HPDE6-E6E7 (cell line): ENCODE measurements around the gene VPS26C.
"Not testable (repeated sequence)": the region's sequence is repeated elsewhere in the genome, so short reads cannot be mapped to it uniquely, and the experiment has no call there.

Experiments
- DNase-seq: peaks from one replicate; pipeline ENCODE4 v3.0.0; 2011; ENCODE audit warnings: missing footprints; ENCODE audit errors: extremely low spot score

VPS26C gene

DNA sequence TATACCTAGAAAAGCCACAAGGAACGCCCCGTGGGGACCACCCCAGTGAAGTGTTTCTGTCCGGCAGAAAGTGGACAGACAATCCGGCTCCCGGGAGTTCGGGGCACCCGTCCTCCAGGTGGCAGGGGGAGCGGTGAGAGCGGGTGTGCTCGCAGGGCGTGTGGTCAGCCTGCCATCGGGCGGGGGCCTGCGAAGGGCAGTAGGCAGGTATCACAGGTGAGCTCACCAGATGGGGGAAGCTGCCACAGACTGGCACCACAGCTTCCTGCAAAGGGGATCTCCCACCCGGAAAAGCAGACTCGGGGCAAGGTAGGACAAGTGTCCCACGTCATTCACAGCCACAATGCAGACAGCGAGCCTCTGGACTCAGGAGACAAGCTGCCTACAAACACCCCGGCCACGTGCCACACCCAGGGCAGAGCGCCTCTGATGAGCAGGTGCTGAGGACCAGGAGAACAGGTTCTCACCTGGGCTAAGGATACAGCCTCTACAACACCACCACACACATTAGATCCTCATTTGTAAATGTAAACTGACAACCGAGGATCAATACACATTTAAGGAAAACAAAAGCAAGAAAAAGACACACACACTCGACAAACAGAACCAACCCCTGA, 36.4 kb downstream of the VPS26C start:
- no peak for DNase-seq

DNA sequence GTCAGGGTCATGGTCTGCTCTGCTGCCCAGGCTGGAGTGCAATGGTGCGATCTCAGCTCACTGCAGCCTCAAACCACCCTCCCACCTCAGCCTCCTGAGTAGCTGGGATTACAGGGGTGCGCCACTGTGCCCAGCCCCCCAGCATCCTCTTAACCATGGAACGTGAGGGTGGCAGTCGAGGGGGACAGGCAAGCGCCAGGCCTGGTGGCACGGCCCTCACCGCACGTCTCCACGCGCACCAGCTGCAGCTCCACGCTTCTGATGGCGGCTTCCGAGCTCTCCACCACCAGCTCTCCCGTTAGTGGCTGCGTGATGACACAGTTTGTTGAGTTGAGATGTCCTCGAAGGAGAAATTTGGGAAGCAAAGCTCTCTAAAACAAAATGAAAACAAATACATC, 39.1 kb downstream of the VPS26C start:
- DNase-seq: no peak

DNA sequence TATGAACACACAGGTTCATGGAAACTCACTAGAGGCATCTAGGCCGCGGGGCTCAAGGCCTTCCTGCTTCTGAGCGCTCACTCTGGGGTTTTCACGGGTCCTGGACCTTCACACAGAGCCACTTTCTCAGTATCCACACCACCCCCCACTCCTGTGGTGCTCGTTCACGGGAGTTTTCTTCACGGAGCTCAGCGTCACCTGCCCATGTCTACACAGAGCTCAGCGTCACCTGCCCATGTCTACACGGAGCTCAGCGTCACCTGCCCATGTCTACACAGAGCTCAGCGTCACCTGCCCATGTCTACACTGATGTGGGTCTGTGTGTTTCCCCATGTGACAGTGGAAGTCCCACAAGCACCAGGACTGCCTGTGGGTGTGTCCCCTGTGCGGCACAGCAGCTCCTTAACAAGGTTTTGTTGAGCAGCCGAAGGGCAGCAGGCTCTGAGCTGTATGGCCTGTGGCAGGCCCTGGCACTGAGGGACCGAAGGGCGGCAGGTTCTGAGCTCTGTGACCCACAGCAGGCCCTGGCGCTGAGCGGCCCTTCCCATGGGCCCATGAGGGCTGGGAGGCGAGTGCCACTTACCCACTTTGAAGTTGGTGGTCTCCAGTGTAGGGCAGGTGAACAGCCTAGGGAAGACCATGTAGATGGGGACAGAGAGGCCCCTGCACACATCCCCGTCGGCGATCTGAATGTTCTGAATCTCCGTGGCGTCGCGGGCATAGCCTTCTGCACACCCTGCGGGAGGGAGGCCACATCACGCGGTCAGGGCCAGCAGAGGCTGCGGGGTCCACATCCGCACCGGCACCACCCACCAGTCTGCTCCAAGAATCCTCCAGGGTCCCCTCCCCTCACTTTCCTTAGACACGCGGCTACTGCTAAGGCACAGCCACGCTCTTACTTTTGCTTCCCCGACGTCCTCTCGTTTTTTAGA, 39.8 kb downstream of the VPS26C start:
- DNase-seq: no peak

DNA sequence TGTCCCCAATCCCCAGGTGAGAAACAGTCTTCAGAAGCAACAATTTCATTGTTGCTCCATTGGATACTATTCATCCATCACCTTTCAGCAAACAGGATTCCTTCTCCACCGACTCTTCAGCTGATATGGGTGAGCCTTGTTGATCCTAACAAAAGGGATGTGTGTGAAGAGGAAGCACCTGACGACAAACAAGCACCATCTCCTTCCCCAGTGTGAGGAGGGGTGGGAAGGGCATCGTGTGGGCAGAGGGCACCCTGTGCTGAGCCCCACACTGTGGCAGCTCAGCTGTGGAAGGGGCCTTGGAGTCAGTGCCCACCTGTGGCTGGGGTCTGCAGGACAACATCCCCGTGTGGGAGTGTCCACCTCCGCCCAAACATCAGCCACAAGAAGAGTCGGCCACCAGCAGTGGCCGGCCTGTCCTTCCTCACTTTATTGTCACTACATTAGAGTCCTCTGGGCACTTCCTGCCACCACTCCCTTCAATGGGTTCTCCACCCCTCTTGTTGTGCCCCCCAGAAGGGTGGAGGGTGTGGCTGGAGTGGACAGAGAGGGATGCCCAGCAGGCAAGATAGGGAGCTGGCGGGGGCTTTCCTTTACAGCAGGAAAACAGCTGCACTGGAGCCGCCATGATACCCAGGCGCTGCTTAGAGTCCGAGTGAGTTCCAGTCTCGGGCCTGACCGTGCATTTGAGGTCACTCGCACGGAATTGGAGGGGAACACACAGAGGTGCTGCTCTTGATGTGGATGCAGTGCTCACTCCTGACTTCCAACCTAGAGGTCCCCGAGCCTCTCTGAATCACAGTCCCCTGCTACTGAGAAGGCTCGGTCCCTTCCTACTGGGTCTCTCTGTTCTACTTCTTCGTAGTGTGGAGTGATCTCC, 40.9 kb downstream of the VPS26C start:
- no peak for DNase-seq

DNA sequence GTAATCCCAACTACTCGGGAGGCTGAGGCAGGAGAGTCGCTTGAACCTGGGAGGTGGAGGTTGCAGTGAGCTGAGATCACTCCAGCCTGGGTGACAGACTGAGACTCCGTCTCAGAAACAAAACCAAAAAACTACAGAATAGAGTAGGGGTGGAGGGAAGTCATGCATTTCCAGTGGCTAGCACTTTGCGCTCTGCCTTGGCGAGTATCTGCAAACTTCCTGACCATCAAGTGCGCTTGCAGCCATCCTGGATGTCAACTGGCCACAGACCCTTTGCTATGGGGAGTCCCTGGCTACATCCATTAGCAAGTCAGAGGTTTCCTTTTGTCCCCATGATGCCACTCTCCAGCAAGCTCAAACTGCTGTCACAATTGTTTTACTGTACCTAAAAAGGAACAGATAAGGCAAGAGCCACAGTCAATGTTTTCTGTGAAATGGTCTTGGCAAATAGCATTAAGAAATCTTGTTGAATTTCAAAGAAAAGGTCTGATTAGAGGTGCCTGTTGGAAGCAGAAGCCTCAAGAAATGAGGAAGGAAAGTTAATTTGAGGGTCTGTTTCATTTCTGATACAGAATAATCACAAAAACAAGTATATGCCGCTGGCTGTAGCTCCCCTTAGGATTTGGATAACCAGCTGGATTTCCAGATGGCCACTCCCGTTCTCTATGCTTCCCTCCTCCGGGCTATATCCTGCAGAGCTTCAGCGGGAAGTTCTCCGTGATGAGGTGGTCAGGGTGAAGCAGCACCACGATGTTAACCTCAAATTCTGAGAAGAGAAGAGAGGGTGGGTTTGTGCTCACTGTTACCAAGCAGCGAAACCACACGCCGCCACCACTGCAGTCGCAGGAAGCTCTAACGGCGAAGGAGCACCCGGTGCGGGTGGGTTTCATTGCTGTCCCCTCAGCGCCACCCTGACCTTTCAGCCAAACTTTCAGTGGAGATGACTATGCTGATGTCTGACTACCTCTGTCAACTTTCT, 42.0 kb downstream of the VPS26C start:
- DNase-seq: no peak

DNA sequence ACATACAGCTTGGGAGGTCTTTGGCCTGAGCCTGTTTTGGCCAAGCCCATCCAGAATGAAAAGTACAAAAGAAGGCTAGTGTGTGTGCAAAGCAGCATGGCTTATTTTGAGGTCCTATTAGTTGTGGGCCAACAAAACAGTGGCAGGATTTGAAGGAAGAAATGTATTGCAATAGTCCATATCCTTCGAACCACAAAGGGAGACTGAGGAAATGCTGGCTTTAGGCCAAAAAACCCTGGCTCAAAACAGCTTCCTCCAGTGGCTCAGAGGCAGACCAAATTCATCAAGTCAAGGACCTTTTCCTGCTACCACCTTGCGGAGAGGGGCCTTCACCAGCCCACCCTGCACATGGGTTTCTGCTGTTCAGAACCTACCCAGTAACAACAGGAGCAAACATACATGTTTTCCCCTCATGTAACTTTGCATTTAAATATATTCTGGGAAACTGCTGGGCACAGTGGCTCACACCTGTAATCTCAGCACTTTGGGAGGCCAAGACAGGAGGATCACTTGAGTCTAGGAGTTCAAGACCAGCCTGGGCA, 43.3 kb downstream of the VPS26C start:
- no peak for DNase-seq

DNA sequence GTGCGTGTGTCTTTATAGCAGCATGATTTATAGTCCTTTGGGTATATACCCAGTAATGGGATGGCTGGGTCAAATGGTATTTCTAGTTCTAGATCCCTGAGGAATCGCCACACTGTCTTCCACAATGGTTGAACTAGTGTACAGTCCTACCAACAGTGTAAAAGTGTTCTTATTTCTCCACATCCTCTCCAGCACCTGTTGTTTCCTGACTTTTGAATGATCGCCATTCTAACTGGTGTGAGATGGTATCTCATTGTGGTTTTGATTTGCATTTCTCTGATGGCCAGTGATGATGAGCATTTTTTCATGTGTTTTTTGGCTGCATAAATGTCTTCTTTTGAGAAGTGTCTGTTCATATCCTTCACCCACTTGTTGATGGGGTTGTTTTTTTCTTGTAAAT, 44.9 kb downstream of the VPS26C start:
- not testable (repeated sequence) for DNase-seq

DNA sequence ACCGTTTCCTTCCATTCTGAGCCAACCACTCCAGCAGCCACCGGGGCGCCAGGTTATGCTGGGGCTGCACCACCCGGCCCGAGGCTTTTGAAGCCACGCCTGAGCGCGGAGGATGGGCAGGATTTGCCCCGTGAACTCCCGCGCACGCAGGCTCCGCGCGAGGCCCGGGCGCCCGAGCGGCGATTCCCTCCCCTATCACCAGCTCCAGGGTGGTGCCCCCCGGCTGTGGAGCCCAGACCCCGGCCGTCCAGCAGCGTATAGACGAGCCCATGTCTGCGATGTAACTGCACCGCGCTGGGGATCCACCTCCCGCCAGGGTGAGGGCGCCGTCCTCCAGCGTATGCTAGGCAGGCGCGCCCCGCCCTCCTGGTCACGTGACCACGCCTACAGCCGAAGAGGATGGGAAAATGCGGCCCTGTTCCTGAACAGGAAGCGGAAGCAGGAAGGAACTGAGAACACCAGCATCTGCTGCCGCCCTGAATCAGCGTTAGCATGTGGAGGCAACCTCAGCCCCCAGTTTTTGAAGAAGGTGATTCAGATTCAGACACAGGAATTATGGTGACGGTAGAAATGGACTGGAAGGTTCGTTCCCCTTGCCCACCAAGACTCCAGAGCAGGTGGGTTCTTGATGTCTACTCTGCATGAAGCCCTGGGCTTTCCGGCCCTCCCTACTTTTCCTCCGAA, 46.0 kb downstream of the VPS26C start:
- DNase-seq: peak; percentile 93

DNA sequence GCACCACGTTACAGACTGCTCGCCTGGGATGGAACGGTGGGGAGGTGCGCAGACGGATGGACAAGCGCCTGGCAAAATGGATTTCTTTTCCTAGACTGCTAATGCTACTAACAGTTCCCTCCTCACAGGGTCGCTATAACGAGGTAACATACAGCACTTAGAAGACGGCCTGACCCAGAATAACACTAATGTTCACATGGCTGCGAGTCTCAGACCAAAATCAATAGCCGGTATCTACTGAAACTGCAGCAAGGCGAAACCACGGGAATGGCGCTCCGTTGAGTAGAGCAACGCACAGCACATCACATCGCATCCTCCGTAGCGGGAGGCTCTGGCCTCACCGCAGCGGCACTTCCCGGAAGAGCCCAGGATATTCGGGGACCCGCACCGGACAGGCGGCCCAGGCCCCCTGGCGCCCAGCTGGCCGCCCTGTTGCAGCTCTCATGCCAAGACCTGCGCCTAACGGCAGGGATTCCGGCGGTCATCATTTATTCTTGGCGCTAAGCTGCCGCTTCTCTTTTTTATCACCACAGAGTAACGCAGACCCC, 46.6 kb downstream of the VPS26C start:
- DNase-seq: peak; percentile 22

DNA sequence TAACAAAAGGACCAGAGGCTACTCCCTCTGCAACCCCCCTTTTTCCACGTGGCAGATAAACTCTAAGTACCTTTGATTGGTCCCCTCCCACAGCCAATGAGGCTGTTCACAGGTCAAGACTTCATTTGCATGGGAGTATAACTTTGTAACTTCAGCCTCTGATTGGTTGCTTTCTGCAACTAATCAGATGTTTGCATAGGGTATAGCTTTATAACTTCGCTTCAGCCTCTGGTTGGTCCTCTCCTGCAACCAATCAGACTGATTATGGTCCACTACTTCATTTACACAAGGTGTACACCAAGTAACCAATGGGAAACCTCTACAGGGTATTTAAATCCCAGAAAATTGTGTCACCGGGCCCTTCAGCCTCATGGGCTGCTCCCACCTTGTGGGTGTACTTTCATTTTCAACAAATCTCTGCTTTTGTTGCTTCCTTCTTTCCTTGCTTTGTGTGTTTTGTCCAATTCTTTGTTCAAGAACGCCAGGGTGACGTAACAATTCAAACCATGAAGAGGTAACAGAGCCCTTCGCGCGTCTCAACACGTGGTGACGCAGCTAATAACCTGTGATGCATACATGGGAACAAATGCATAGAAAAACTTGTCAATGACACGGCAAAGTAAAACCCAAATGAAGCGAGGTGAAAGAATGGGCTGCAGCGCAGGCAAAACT, 47.2 kb downstream of the VPS26C start:
- no peak for DNase-seq

DNA sequence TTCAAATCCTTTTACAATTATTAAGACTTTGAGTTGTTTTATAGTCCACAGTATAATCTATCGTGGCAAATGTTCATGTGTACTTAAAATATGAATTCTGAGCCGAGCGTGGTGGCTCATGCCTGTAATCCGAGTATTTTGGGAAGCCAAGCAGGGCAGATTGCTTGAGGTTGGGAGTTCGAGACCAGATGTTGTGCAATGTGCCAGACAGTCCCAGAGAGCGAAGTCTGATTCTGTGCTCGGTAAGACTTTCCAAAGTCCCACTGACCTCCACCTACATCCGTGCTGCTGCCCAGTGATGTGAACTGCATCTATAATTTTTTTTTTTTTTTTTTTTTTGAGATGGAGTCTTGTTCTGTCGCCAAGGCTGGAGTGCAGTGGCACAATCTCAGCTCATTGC, 52.2 kb downstream of the VPS26C start:
- no peak for DNase-seq

DNA sequence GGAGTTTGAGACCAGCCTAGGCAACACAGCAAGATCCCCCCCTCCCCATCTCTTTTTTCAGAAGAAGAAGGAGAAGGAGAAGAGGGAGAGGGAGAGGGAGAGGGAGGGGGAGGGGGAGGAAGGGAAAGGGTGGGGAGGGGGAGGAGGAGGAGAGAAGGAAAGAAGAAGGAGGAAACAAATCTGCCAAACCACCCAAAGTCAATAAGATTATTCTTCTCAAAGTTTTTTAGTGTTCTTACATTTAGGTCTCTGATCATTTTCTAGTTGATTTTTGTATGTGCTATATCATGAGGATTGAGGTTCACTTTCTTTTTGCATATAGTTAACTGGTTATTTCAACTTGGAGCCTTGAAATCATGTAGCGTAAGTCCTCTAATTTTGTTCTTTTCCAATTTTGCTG, 56.3 kb downstream of the VPS26C start:
- no peak for DNase-seq

DNA sequence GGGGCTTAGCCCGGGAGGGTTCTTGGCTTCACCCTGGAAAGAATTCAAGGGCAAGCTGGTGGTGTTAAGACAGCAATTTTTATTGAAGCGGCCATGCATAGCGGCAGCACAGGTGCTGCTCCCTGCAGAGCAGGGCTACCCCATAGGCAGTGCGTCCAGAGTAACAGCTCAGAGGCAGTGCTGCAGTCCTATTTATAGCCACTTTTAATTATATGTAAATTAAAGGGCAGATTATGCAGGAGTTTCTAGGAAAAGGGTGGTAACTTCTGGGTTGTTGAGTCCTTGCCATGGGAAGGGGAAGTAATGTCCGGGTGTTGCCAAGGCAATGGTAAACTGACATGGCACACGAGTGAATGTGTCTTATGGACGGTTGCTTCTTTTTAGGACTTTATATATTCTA, 57.0 kb downstream of the VPS26C start:
- no peak for DNase-seq

DNA sequence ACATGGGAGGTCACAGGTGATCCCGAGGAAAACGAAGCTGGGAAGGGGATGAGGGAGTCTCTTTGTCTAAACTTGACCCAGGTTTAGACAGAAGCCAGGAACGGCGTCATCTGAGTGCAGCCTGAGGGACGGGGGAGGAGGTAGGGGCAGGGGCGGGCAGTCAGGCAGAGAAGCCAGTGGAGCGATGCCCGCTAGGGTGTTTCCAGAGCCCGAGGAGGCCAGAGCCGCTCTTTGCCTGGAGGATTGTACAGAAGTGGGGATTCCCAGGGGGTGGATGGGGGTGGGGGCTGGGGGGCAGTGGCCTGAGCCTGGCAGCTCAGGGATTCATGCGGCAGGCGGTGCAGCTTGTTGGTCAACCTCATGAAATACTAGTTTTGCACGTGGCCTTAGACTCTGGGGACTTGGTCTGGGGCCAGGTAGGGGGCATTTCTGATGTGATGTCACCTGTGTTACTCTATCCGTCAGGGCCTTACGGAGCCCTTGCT, 58.4 kb downstream of the VPS26C start:
- no peak for DNase-seq

DNA sequence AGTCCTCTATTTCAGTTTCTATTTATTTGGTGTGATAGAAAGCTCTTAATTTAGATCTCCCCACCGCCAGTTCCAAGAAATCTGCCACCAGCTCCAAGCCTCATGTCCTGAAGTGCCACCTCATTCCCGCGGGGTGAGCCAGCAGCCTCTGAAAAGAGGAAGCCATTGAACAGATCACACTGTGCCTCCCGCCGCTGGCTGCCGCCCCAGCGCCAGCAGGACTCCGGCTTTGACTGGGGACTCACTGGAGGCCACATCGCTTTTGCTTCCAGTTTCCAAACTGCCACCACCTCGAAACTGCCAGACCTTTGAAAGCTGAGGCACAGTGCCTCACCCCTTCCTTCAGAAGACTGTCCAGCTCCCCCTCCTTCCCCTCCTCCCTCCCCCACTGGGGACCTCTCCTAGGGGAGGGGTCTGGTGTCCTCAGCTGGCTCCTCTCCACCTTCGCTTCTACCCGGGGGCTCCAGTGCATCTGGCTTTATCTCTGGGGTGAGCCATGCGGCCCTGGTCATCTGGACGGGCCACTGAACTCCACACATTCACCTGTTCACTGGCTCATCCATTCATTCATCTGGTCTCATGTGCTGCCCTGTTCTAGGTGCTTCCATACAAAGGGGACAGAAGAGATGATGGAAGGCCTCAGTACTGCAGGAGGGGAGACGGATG, 58.9 kb downstream of the VPS26C start:
- DNase-seq: no peak

DNA sequence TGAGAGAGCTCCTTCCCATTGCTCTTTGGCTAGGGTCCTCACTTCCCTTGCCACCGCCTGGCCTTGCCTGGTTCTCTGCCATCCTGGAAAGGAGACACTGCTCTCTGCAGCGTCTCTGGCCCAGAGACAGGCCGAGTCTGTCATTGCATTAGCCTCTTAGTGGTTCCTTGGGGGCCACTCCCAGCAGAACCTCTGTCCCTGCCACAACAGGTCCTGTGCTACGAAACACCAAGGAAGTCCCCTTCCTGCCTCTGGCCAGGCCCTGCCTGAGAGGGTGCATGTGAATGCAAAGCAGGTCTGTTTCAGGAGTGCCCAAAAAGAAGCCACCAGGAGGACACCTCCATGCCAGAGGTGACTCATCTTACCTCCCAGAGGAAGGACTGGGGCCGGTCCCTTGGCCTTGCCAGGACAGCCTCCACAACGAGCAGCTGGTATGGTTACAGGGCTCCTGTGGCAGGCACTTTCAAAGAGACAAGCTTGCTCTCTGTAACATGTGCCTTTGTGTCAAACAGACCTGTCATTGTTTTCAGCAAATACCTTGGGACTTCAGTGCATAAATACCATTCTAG, 59.6 kb downstream of the VPS26C start:
- peak; percentile 14 for DNase-seq

DNA sequence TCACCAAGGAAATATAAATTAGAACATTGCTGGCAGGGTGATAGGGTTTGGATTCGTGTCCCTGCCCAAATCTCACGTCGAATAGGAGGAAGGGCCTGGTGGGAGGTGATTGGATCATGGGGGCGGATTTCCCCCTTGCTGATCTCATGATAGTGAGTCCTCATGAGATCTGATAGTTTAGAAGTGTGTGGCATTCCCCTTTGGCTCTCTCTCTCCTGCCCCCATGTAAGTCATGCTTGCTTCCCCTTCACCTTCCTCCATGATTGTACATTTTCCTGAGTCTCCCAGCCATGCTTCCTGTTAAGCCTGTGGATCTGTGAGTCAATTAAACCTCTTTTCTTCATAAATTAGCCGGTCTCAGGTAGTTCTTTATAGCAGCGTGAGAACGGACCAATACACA, 60.6 kb downstream of the VPS26C start:
- DNase-seq: no peak

DNA sequence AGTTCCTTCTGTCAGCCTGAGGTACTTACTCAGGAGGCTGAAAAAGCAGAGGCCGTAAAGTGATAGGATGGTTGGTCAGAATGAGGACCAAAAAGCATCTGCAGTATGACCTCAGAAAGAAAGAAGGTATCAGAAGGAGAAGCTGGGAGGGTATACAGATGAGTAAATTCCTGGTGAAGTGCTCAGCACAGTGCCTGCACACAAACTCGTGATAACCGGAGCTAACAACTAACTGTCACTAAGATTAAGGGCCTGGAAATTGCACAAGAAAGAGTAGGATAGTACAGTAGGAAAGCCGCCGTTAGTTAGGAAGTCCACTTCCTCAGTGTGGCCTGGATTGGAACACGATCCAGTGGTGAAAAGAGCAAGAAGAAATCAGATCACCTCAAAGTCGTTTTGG, 62.6 kb downstream of the VPS26C start:
- DNase-seq: no peak
